Activated CD4-positive, alpha-beta T cell treated with anti-CD3 and anti-CD28 coated beads for 36 hours (primary cell): ENCODE data around the gene ASMTL. TPM values are rescaled to one million over a fixed set of nuclear protein-coding genes. Genes with fewer than 3 reads are reported as not detected.
"Not testable (repeated sequence)": the region's sequence is repeated elsewhere in the genome, so short reads cannot be mapped to it uniquely, and the experiment has no call there.

Experiments used
- ATAC-seq: fragments of 200-7000 bp; cut with Tn5 transposase; one replicate; pipeline ENCODE4 v1.10.0; 2021; ENCODE audit warnings: mild to moderate bottlenecking, moderate library complexity
- CTCF ChIA-PET: fragments of 350-600 bp; sonication (Branson Sonifier 250); formaldehyde crosslinking; loops from one replicate; lab custom pipeline; 2021; ENCODE audit warnings: antibody characterized with exemption; lab: Charles Lee
- POLR2A ChIA-PET: fragments of 350-600 bp; sonication (Branson Sonifier 250); formaldehyde crosslinking; loops from one replicate; lab custom pipeline; 2021; ENCODE audit warnings: antibody characterized with exemption, inconsistent platforms; lab: Charles Lee
- DNase-seq: peaks from one replicate; pipeline ENCODE4 v3.0.0-alpha.2; 2020
- H3K27ac Mint-ChIP-seq: one replicate; pipeline ENCODE4 v1.8.0; 2021; ENCODE audit warnings: mixed read lengths
- H3K27me3 Mint-ChIP-seq: one replicate; pipeline ENCODE4 v1.8.0; 2021; ENCODE audit warnings: mixed read lengths
- H3K36me3 Mint-ChIP-seq: one replicate; pipeline ENCODE4 v1.8.0; 2021; ENCODE audit warnings: low read depth, mixed read lengths
- H3K4me1 Mint-ChIP-seq: one replicate; pipeline ENCODE4 v1.8.0; 2021; ENCODE audit warnings: mixed read lengths
- H3K4me3 Mint-ChIP-seq: one replicate; pipeline ENCODE4 v1.8.0; 2021; ENCODE audit warnings: mild to moderate bottlenecking, moderate library complexity, mixed read lengths
- H3K9me3 Mint-ChIP-seq: one replicate; pipeline ENCODE4 v1.8.0; 2021; ENCODE audit warnings: low read depth, mixed read lengths
- intact Hi-C, 2 experiments: fragments of 100-400 bp; cut with DNase I in 1 of 2; cut with micrococcal nuclease in 1 of 2; formaldehyde crosslinking; loops; one replicate each; pipeline versions ENCODE4 v1.14.2 to v1.15.1; 2022 to 2024; cut with DNase I, micrococcal nuclease
- total RNA-seq, 2 experiments: library from RNA; stranded (reverse); gene quantifications; one replicate each; pipeline ENCODE4 v1.2.3, GENCODE V29; 2021

The ASMTL gene
- total RNA-seq, 2 experiments from 2014 or later, result 33.9 to 38.3 TPM

- POLR2A ChIA-PET, result no interaction called here
- Mint-ChIP-seq H3K27me3 (no peaks in the 10 kb centered on the region), H3K36me3 (peaks cover 30% of the 10 kb centered on the region), H3K4me3 (no peak overlapping the region), H3K4me1 (no peaks in the 10 kb centered on the region), H3K27ac (no peak overlapping the region), H3K9me3 (no peaks in the 10 kb centered on the region)
- DNase-seq (no peak), ATAC-seq (no peak)
- CTCF ChIA-PET, result no interaction called here
- intact Hi-C loops, result no loop called here
Observed at GRCh38 chrX:1412551-1413161, 40.1 kb downstream of the ASMTL start.

DNA sequence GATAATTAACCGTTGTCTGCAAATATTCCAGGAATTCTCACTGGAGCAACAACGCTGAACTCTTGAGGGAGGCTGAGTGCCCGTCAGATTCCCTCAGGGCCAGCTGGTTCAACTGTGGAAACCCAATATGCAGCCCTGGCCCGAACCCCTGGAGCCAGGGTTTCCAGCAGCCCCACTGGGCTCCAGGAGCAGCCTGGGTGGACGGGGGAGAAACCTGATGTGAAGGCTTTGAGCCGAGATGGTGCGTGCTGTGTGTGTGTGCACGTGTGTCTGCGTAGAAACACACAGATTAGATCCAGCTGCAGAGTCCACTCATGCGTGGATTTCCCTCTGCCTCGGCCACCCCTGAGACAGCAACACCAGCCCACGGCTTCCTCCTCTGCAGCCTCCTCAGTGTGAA is 41.4 kb downstream of the ASMTL start:
- intact Hi-C loops, result no loop called here
- ChIA-PET POLR2A (no interaction called here), CTCF (no interaction called here)
- H3K27me3 Mint-ChIP-seq, result no peaks in the 10 kb centered on the region
- no peak for DNase-seq
- no peak overlapping the region for H3K27ac Mint-ChIP-seq
- peaks cover 30% of the 10 kb centered on the region for H3K36me3 Mint-ChIP-seq
- H3K9me3 Mint-ChIP-seq, result no peaks in the 10 kb centered on the region
- no peaks in the 10 kb centered on the region for H3K4me1 Mint-ChIP-seq
- H3K4me3 Mint-ChIP-seq, result no peak overlapping the region
- no peak for ATAC-seq

GRCh38 chrX:1407035-1407434 is 45.7 kb downstream of the ASMTL start:
- no peaks in the 10 kb centered on the region for H3K9me3 Mint-ChIP-seq
- no peak overlapping the region for H3K4me3 Mint-ChIP-seq
- CTCF ChIA-PET, result no interaction called here
- intact Hi-C loops, result no loop called here
- H3K27ac Mint-ChIP-seq, result no peak overlapping the region
- H3K36me3 Mint-ChIP-seq, result peaks cover 10% of the 10 kb centered on the region
- no peak for ATAC-seq
- POLR2A ChIA-PET, result no interaction called here
- DNase-seq, result no peak
- H3K27me3 Mint-ChIP-seq, result no peaks in the 10 kb centered on the region
- no peaks in the 10 kb centered on the region for H3K4me1 Mint-ChIP-seq

- intact Hi-C loops, H3K36me3 Mint-ChIP-seq, POLR2A ChIA-PET, H3K27ac Mint-ChIP-seq, ATAC-seq, DNase-seq, H3K4me3 Mint-ChIP-seq, CTCF ChIA-PET, H3K27me3 Mint-ChIP-seq, H3K4me1 Mint-ChIP-seq, H3K9me3 Mint-ChIP-seq: not testable (repeated sequence)
Observed at GRCh38 chrX:1405769-1406168, 46.9 kb downstream of the ASMTL start.

DNA sequence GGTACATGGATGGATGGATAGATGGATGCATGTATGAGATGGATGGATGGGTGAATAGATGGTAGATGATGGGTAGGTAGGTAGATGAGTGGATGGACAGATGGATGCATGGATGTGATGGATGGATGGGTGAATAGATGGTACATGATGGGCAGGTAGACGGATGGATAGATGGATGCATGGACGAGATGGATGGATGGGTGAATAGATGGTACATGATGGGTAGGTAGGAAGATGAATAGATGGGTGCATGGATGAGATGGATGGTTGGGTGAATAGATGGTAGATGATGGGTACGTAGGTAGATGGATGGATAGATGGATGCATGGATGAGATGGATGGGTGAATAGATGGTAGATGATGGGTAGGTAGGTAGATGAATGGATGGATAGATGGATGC is 48.8 kb downstream of the ASMTL start:
- H3K4me1 Mint-ChIP-seq, H3K4me3 Mint-ChIP-seq, ATAC-seq, CTCF ChIA-PET, intact Hi-C loops, DNase-seq, H3K36me3 Mint-ChIP-seq, H3K27ac Mint-ChIP-seq, POLR2A ChIA-PET, H3K27me3 Mint-ChIP-seq, H3K9me3 Mint-ChIP-seq: not testable (repeated sequence)

- H3K27me3 Mint-ChIP-seq, result no peaks in the 10 kb centered on the region
- H3K4me1 Mint-ChIP-seq, result no peaks in the 10 kb centered on the region
- DNase-seq, result no peak
- ATAC-seq, result no peak
- no peak overlapping the region for H3K4me3 Mint-ChIP-seq
- H3K36me3 Mint-ChIP-seq, result peaks cover 4% of the 10 kb centered on the region
- CTCF ChIA-PET, result no interaction called here
- POLR2A ChIA-PET, result no interaction called here
- H3K27ac Mint-ChIP-seq, result no peak overlapping the region
- H3K9me3 Mint-ChIP-seq, result no peaks in the 10 kb centered on the region
- intact Hi-C loops, result no loop called here
Observed at GRCh38 chrX:1403228-1403627, 49.5 kb downstream of the ASMTL start.

GRCh38 chrX:1401611-1402430 is 50.9 kb downstream of the ASMTL start:
- ATAC-seq (peak; percentile 16), DNase-seq (no peak)
- no peaks in the 10 kb centered on the region for H3K9me3 Mint-ChIP-seq
- ChIA-PET POLR2A (no interaction called here), CTCF (no interaction called here)
- no peak overlapping the region for H3K4me3 Mint-ChIP-seq
- H3K36me3 Mint-ChIP-seq, result peaks cover 7% of the 10 kb centered on the region
- no peaks in the 10 kb centered on the region for H3K27me3 Mint-ChIP-seq
- intact Hi-C loops, result no loop called here
- H3K4me1 Mint-ChIP-seq, result no peaks in the 10 kb centered on the region
- H3K27ac Mint-ChIP-seq, result no peak overlapping the region

- H3K9me3 Mint-ChIP-seq, result no peaks in the 10 kb centered on the region
- H3K36me3 Mint-ChIP-seq, result peaks cover 15% of the 10 kb centered on the region
- no peak overlapping the region for H3K27ac Mint-ChIP-seq
- intact Hi-C loops, result no loop called here
- ATAC-seq, result no peak
- ChIA-PET POLR2A (no interaction called here), CTCF (no interaction called here)
- H3K4me3 Mint-ChIP-seq, result no peak overlapping the region
- H3K4me1 Mint-ChIP-seq, result peaks cover 2% of the 10 kb centered on the region
- no peaks in the 10 kb centered on the region for H3K27me3 Mint-ChIP-seq
- DNase-seq, result no peak
Observed at GRCh38 chrX:1400742-1401471, 51.8 kb downstream of the ASMTL start.

DNA sequence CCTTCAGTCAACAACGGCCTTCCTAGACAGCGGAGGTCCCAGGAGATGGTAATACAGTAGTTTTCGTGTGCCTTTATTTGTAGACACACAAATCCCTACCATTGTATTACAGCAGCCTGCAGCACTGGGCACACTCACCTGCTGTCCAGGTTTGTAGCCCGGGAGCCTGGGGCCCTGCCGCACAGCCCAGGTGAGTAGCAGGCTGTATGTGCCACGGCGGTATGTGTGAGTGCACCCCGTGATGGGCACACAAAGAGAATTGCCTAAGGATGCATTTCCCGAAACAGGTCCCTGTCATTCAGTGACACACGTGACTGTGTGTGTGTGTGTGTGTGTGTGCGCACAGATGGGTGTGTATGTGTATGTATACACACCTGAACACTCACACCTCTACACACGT is 52.7 kb downstream of the ASMTL start:
- no peak for ATAC-seq
- ChIA-PET POLR2A (no interaction called here), CTCF (no interaction called here)
- no peaks in the 10 kb centered on the region for H3K27me3 Mint-ChIP-seq
- peaks cover 11% of the 10 kb centered on the region for H3K4me1 Mint-ChIP-seq
- DNase-seq, result no peak
- H3K4me3 Mint-ChIP-seq, result no peak overlapping the region
- no peak overlapping the region for H3K27ac Mint-ChIP-seq
- intact Hi-C loops, result no loop called here
- H3K36me3 Mint-ChIP-seq, result peaks cover 23% of the 10 kb centered on the region
- no peaks in the 10 kb centered on the region for H3K9me3 Mint-ChIP-seq

DNA sequence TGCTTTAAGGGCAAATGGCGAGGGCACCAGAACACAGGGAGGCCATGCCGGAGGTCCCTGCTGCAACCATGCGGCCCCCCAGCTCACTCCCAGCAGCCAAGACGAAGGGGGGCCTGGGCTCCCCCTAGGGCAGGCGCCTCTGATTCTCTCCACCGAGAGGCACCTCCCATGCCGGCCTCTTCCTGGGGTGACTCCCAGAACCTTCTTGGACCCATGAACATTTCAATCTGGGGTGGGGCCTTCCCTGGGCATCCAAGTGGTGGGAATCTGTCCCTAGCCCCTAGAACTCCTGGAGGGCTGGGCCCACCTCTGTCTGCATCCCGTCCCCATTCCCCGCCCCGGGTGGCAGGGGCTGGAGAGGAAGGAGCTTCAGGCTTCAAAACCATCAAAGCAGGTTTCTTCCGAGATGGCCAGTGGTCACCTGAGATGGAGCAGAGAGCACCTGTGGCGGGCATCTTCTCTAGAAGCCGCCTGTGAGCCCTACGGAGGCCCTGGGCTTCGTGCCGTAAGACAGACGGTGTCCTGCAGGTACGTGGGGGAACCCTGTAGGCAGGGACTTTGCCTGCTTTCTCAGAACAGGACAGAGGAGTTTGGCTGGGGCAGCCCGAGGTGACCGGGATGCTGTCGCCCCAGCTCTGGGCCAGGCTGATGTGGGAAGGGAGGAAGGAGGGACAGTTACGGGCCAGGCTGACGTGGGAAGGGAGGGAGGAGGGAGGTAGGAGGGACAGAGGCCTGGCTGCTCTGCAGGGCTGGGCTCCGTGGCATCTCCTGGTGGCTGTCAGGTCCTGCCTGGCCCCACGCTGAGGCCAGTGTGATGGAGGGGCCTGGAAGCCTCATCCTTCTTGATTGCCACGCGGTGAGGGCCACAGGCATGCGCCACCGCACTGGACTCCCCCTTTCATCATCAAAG is 54.0 kb downstream of the ASMTL start:
- peaks cover 24% of the 10 kb centered on the region for H3K4me1 Mint-ChIP-seq
- H3K36me3 Mint-ChIP-seq, result peaks cover 23% of the 10 kb centered on the region
- ATAC-seq (no peak), DNase-seq (no peak)
- H3K27ac Mint-ChIP-seq, result no peak overlapping the region
- no peaks in the 10 kb centered on the region for H3K27me3 Mint-ChIP-seq
- intact Hi-C loops, result no loop called here
- H3K9me3 Mint-ChIP-seq, result no peaks in the 10 kb centered on the region
- ChIA-PET CTCF (no interaction called here), POLR2A (no interaction called here)
- H3K4me3 Mint-ChIP-seq, result no peak overlapping the region
